Neural crest cell (in vitro differentiated cells): ENCODE results near the gene CCS. TPM values are rescaled to one million over a fixed set of nuclear protein-coding genes. Genes with fewer than 3 reads are reported as not detected.

Experiments
- DNase-seq: peaks from one replicate; pipeline ENCODE4 v3.0.0; 2021; ENCODE audit warnings: low read depth, mixed read lengths, low spot score
- H3K27ac Mint-ChIP-seq: one replicate; pipeline ENCODE4 v1.8.0; 2021; ENCODE audit warnings: mild to moderate bottlenecking, mixed read lengths; ENCODE audit not compliant: unreplicated experiment
- H3K27me3 Mint-ChIP-seq: 2 replicates; pipeline ENCODE4 v1.8.0; 2021; ENCODE audit warnings: low read depth, mild to moderate bottlenecking, mixed read lengths
- H3K36me3 Mint-ChIP-seq: 2 replicates; pipeline ENCODE4 v1.8.0; 2021; ENCODE audit warnings: low read depth, mild to moderate bottlenecking, mixed read lengths
- H3K4me1 Mint-ChIP-seq: 2 replicates; pipeline ENCODE4 v1.8.0; 2021; ENCODE audit warnings: mixed read lengths
- H3K4me3 Mint-ChIP-seq: one replicate; pipeline ENCODE4 v1.8.0; 2021; ENCODE audit warnings: mild to moderate bottlenecking, mixed read lengths
- H3K9me3 Mint-ChIP-seq: 2 replicates; pipeline ENCODE4 v1.8.0; 2021; ENCODE audit warnings: mixed read lengths
- total RNA-seq: library from RNA; stranded (reverse); gene quantifications from 2 replicates; pipeline ENCODE4 v1.2.1, GENCODE V29; 2021
- TF ChIP-seq, protein P1 (sequence below): fragments of 200-600 bp; sonication (generic); conservative IDR thresholded peaks from 2 replicates; pipeline ENCODE4 v1.5.0; 2021; ENCODE audit warnings: antibody characterized with exemption, mild to moderate bottlenecking

The CCS gene
- total RNA-seq, 1 donor from 2014 or later: 47.2 TPM

GRCh38 chr11:66567787-66568123, 25.2 kb upstream of the CCS start:
- Mint-ChIP-seq H3K36me3 (no peaks in the 10 kb centered on the region), H3K4me3 (no peak overlapping the region), H3K9me3 (no peaks in the 10 kb centered on the region), H3K27me3 (peaks cover 2% of the 10 kb centered on the region), H3K27ac (no peak overlapping the region), H3K4me1 (peaks cover 12% of the 10 kb centered on the region)
- TF ChIP-seq, protein P1, sequence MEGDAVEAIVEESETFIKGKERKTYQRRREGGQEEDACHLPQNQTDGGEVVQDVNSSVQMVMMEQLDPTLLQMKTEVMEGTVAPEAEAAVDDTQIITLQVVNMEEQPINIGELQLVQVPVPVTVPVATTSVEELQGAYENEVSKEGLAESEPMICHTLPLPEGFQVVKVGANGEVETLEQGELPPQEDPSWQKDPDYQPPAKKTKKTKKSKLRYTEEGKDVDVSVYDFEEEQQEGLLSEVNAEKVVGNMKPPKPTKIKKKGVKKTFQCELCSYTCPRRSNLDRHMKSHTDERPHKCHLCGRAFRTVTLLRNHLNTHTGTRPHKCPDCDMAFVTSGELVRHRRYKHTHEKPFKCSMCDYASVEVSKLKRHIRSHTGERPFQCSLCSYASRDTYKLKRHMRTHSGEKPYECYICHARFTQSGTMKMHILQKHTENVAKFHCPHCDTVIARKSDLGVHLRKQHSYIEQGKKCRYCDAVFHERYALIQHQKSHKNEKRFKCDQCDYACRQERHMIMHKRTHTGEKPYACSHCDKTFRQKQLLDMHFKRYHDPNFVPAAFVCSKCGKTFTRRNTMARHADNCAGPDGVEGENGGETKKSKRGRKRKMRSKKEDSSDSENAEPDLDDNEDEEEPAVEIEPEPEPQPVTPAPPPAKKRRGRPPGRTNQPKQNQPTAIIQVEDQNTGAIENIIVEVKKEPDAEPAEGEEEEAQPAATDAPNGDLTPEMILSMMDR: no peak
- no peak for DNase-seq

DNA sequence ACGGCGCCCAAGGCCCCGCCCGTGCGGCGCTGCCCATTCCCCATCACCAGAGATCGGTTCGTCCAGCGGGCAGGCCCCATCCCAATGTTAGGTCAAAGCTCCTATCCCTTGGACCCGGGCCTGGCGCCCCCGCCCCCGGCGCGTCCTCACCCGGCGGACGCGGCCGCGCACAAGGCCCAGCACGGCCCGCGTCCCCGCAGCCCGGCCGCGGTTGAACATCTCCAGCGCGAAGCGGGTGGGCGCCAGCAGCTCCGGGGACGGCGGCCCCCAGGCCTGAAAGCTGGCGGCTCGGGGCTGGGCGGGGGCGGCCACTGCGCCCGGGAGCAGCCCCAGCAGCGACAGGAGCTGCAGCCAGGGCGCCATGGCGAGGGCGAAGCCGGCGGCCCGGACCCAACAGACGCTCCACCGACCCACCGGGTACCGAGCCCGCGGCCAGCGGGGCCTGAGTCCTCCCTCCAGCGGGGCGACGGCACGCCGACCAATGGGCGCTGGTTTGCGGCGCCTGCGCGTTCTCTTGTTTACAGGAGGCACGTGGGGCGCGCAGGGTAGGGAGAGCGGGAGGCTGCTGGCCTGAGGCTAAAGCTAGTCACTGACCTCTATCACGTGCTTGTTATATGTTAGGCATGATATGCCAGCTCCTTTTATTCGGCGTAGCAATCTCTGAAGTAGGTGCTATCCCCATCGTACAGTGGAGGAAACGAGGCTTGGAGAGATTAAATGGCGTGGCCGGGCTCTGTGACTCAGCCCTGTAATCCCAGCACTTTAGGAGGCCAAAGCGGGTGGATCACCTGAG, 24.7 kb upstream of the CCS start, which contains the start of gene CTSF:
Gene CTSF, minus strand, starts transcription at position 483 of the 793 bp plus-strand sequence. Its CDS starts 120 bp downstream, at position 363.
- peaks cover 2% of the 10 kb centered on the region for H3K27me3 Mint-ChIP-seq
- peaks cover 12% of the 10 kb centered on the region for H3K4me1 Mint-ChIP-seq
- no peaks in the 10 kb centered on the region for H3K36me3 Mint-ChIP-seq
- no peak within 1 kb of the TSS for H3K4me3 Mint-ChIP-seq
- no peaks in the 10 kb centered on the region for H3K9me3 Mint-ChIP-seq
- no peak for DNase-seq
- H3K27ac Mint-ChIP-seq: peak within 1 kb of the TSS; percentile 35
- TF ChIP-seq, protein P1: no peak

GRCh38 chr11:66569076-66569475, 23.9 kb upstream of the CCS start:
- H3K4me3 Mint-ChIP-seq: no peak overlapping the region
- H3K27ac Mint-ChIP-seq: peak overlapping the region; percentile 35
- peaks cover 8% of the 10 kb centered on the region for H3K27me3 Mint-ChIP-seq

GRCh38 chr11:66570079-66570849, 22.7 kb upstream of the CCS start:
- no peaks in the 10 kb centered on the region for H3K9me3 Mint-ChIP-seq
- H3K27me3 Mint-ChIP-seq: peaks cover 15% of the 10 kb centered on the region
- no peak overlapping the region for H3K4me3 Mint-ChIP-seq
- H3K27ac Mint-ChIP-seq: no peak overlapping the region
- DNase-seq: no peak
- peaks cover 12% of the 10 kb centered on the region for H3K4me1 Mint-ChIP-seq
- TF ChIP-seq, protein P1: no peak
- H3K36me3 Mint-ChIP-seq: no peaks in the 10 kb centered on the region

More at GRCh38 chr11:66569076-66569475, 23.9 kb upstream of the CCS start:
- no peak for DNase-seq
- H3K9me3 Mint-ChIP-seq: no peaks in the 10 kb centered on the region
- H3K4me1 Mint-ChIP-seq: peaks cover 12% of the 10 kb centered on the region
- no peaks in the 10 kb centered on the region for H3K36me3 Mint-ChIP-seq
- TF ChIP-seq, protein P1: no peak

DNA sequence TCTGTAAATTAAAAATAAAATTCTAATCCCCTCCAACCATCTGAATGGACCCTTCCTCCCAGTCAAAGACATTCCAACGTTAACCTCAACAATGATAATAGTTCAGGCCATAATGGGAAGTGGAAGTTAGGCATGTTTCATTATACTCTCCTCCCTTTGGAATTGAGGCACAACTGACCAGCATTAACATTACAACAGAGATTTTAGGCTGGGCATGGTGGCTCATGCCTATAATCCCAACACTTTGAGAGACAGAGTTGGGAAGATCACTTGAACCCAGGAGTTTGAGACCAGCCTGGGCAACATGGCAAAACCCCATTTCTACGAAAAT, 22.2 kb upstream of the CCS start:
- Mint-ChIP-seq H3K4me1 (peaks cover 12% of the 10 kb centered on the region), H3K27ac (no peak overlapping the region), H3K27me3 (peaks cover 15% of the 10 kb centered on the region), H3K4me3 (no peak overlapping the region), H3K9me3 (no peaks in the 10 kb centered on the region), H3K36me3 (no peaks in the 10 kb centered on the region)
- no peak for DNase-seq
- TF ChIP-seq, protein P1: no peak
